Calu3 (cell line): ENCODE data around the gene BACH2. TPM values are rescaled to one million over a fixed set of nuclear protein-coding genes. Genes with fewer than 3 reads are reported as not detected.

Source experiments
- BruUV-seq: library from RNA; stranded (reverse); fragments of 400-500 nt; replicated peaks from 2 replicates; lab custom pipeline; 2021; lab: Mats Ljungman, UMichigan
- CTCF ChIA-PET: fragments of 300-600 bp; sonication (Branson Sonifier 250); formaldehyde crosslinking; loops from one replicate; lab custom pipeline; 2022; ENCODE audit warnings: antibody characterized with exemption; lab: Charles Lee
- DNase-seq: peaks from one replicate; pipeline ENCODE4 v3.0.0; 2022
- H3K27ac Mint-ChIP-seq: one replicate; pipeline ENCODE4 v1.8.0; 2022; ENCODE audit warnings: mixed read lengths; ENCODE audit not compliant: unreplicated experiment
- H3K27me3 Mint-ChIP-seq: one replicate; pipeline ENCODE4 v1.8.0; 2022; ENCODE audit warnings: mixed read lengths; ENCODE audit not compliant: unreplicated experiment
- H3K36me3 Mint-ChIP-seq: one replicate; pipeline ENCODE4 v1.8.0; 2022; ENCODE audit warnings: mild to moderate bottlenecking, moderate library complexity, mixed read lengths; ENCODE audit not compliant: insufficient read depth, unreplicated experiment
- H3K4me1 Mint-ChIP-seq: one replicate; pipeline ENCODE4 v1.8.0; 2022; ENCODE audit warnings: mild to moderate bottlenecking, low read depth, mixed read lengths; ENCODE audit not compliant: unreplicated experiment
- H3K4me3 Mint-ChIP-seq: one replicate; pipeline ENCODE4 v1.8.0; 2022; ENCODE audit warnings: mild to moderate bottlenecking, low read depth, moderate library complexity, mixed read lengths; ENCODE audit not compliant: unreplicated experiment
- H3K9me3 Mint-ChIP-seq: one replicate; pipeline ENCODE4 v1.8.0; 2022; ENCODE audit warnings: low read depth, mixed read lengths; ENCODE audit not compliant: unreplicated experiment
- CTCF ChIP-seq: fragments of 200-600 bp; IDR thresholded peaks from one replicate; pipeline ENCODE4 v1.8.0; 2022; ENCODE audit warnings: antibody characterized with exemption; ENCODE audit not compliant: unreplicated experiment
- intact Hi-C: fragments of 100-400 bp; cut with micrococcal nuclease; formaldehyde crosslinking; loops from one replicate; pipeline ENCODE4 v1.10.0; 2022; ENCODE audit not compliant: unreplicated experiment
- total RNA-seq: library from RNA; stranded (reverse); gene quantifications from 2 replicates; pipeline ENCODE4 v1.2.3, GENCODE V29; 2022

Gene BACH2
- total RNA-seq, 1 experiment from 2014 or later, result 7.2 TPM

- no TSS peak for BruUV-seq
- TF ChIP-seq CTCF, result no peak
- Mint-ChIP-seq H3K9me3 (no peaks in the 10 kb centered on the region), H3K4me3 (no peak overlapping the region), H3K36me3 (no peaks in the 10 kb centered on the region), H3K4me1 (peaks cover 10% of the 10 kb centered on the region), H3K27ac (no peak overlapping the region), H3K27me3 (no peaks in the 10 kb centered on the region)
- intact Hi-C loops, result no loop called here
- DNase-seq, result no peak
- CTCF ChIA-PET, result interaction anchor here (0.6 kb wide), 3 partner anchors 20 to 978 kb away, joined by 3 to 4 read pairs (median 3); no protein-coding TSS in a partner anchor
Observed at GRCh38 chr6:90238496-90239266, 58.0 kb downstream of the BACH2 start.

GRCh38 chr6:90237350-90237990 is 59.2 kb downstream of the BACH2 start:
- intact Hi-C loops, result no loop called here
- H3K36me3 Mint-ChIP-seq, result no peaks in the 10 kb centered on the region
- no peaks in the 10 kb centered on the region for H3K9me3 Mint-ChIP-seq
- no peak for DNase-seq
- CTCF ChIA-PET, result no interaction called here
- H3K27me3 Mint-ChIP-seq, result no peaks in the 10 kb centered on the region
- H3K4me3 Mint-ChIP-seq, result no peak overlapping the region
- no peak for TF ChIP-seq CTCF
- BruUV-seq, result no TSS peak
- peaks cover 10% of the 10 kb centered on the region for H3K4me1 Mint-ChIP-seq
- peak overlapping the region; percentile 30 for H3K27ac Mint-ChIP-seq

- H3K27ac Mint-ChIP-seq, result no peak overlapping the region
- CTCF ChIA-PET, result no interaction called here
- no peaks in the 10 kb centered on the region for H3K9me3 Mint-ChIP-seq
- no peaks in the 10 kb centered on the region for H3K27me3 Mint-ChIP-seq
- intact Hi-C loops, result no loop called here
- peaks cover 10% of the 10 kb centered on the region for H3K4me1 Mint-ChIP-seq
- no peak for DNase-seq
- H3K4me3 Mint-ChIP-seq, result no peak overlapping the region
- no TSS peak for BruUV-seq
- TF ChIP-seq CTCF, result no peak
- H3K36me3 Mint-ChIP-seq, result no peaks in the 10 kb centered on the region
Observed at GRCh38 chr6:90233994-90234393, 62.6 kb downstream of the BACH2 start.

GRCh38 chr6:90233213-90233612 is 63.4 kb downstream of the BACH2 start:
- no peak for DNase-seq
- no peak for TF ChIP-seq CTCF
- Mint-ChIP-seq H3K4me3 (no peak overlapping the region), H3K36me3 (no peaks in the 10 kb centered on the region), H3K27me3 (no peaks in the 10 kb centered on the region), H3K27ac (no peak overlapping the region), H3K4me1 (peaks cover 10% of the 10 kb centered on the region), H3K9me3 (no peaks in the 10 kb centered on the region)
- intact Hi-C loops, result no loop called here
- CTCF ChIA-PET, result interaction anchor here (0.6 kb wide), 1 partner anchor 274 kb away, joined by 6 read pairs; no protein-coding TSS in a partner anchor
- no TSS peak for BruUV-seq
